ENCODE data around the gene OR7C1. TPM values are rescaled to one million over a fixed set of nuclear protein-coding genes. Genes with fewer than 3 reads are reported as not detected.
"Not testable (repeated sequence)": the region's sequence is repeated elsewhere in the genome, so short reads cannot be mapped to it uniquely, and the experiment has no call there.

The OR7C1 gene
- total RNA-seq, 4 donors from 2014 or later = under 0.01 TPM; not detected in 3

GRCh38 chr19:14768001-14768400, 67.0 kb downstream of the OR7C1 start:
- in situ Hi-C loops (cut with MboI; ENCODE audit: low pct_ligation_motif_present in 1 of 4, low pct_unique_long_range_greater_than_20kb in 1 of 4, low sequenced_read_pairs in 3 of 4) = loop anchor here in 2 of 4 donors (5.0 to 10.0 kb wide), 2 partner anchors 371 to 373 kb away; no protein-coding TSS in a partner anchor
- no peak for DNase-seq
- no peak overlapping the region for H3K27ac ChIP-seq
- no peak for TF ChIP-seq POLR2AphosphoS5 (IDR thresholded peaks at IDR 0.05)
- TF ChIP-seq POLR2A (IDR thresholded peaks at IDR 0.05) = no peak
- TF ChIP-seq EP300 (IDR thresholded peaks at IDR 0.05; ENCODE audit: low read depth) = no peak
- TF ChIP-seq, protein P1, sequence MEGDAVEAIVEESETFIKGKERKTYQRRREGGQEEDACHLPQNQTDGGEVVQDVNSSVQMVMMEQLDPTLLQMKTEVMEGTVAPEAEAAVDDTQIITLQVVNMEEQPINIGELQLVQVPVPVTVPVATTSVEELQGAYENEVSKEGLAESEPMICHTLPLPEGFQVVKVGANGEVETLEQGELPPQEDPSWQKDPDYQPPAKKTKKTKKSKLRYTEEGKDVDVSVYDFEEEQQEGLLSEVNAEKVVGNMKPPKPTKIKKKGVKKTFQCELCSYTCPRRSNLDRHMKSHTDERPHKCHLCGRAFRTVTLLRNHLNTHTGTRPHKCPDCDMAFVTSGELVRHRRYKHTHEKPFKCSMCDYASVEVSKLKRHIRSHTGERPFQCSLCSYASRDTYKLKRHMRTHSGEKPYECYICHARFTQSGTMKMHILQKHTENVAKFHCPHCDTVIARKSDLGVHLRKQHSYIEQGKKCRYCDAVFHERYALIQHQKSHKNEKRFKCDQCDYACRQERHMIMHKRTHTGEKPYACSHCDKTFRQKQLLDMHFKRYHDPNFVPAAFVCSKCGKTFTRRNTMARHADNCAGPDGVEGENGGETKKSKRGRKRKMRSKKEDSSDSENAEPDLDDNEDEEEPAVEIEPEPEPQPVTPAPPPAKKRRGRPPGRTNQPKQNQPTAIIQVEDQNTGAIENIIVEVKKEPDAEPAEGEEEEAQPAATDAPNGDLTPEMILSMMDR (IDR thresholded peaks at IDR 0.05) = no peak
- 82% methylated on average over 2 of the region's 2 CpGs; no CpG with 5 or more reads in 1 of the 2 donors for WGBS, 2 donors (ENCODE audit: low coverage in 1 of 2)
- no peaks in the 10 kb centered on the region for H3K27me3 ChIP-seq
- no peaks in the 10 kb centered on the region for H3K36me3 ChIP-seq
- intact Hi-C loops (cut with DNase I; ENCODE audit: low total_unique reads) = no loop called here
- no peaks in the 10 kb centered on the region for H3K4me1 ChIP-seq
- H3K9me3 ChIP-seq = no peaks in the 10 kb centered on the region
- H3K4me3 ChIP-seq = no peak overlapping the region

GRCh38 chr19:14767466-14767971, 67.5 kb downstream of the OR7C1 start:
- no peaks in the 10 kb centered on the region for H3K36me3 ChIP-seq
- in situ Hi-C loops (cut with MboI; ENCODE audit: low pct_ligation_motif_present in 1 of 4, low pct_unique_long_range_greater_than_20kb in 1 of 4, low sequenced_read_pairs in 3 of 4) (loop anchor here in 2 of 4 donors (5.0 to 10.0 kb wide), 2 partner anchors 370 to 373 kb away; no protein-coding TSS in a partner anchor), intact Hi-C loops (cut with DNase I; ENCODE audit: low total_unique reads) (no loop called here)
- TF ChIP-seq, protein P1 (IDR thresholded peaks at IDR 0.05) = no peak
- no peak for TF ChIP-seq POLR2A (IDR thresholded peaks at IDR 0.05)
- no peak for TF ChIP-seq POLR2AphosphoS5 (IDR thresholded peaks at IDR 0.05)
- no peak for TF ChIP-seq EP300 (IDR thresholded peaks at IDR 0.05; ENCODE audit: low read depth)
- no peak for DNase-seq
- no peaks in the 10 kb centered on the region for H3K4me1 ChIP-seq
- H3K27ac ChIP-seq = no peak overlapping the region
- 79% methylated on average over 2 of the region's 2 CpGs; no CpG with 5 or more reads in 1 of the 2 donors for WGBS, 2 donors (ENCODE audit: low coverage in 1 of 2)
- H3K27me3 ChIP-seq = no peaks in the 10 kb centered on the region
- H3K4me3 ChIP-seq = no peak overlapping the region
- H3K9me3 ChIP-seq = no peaks in the 10 kb centered on the region

DNA sequence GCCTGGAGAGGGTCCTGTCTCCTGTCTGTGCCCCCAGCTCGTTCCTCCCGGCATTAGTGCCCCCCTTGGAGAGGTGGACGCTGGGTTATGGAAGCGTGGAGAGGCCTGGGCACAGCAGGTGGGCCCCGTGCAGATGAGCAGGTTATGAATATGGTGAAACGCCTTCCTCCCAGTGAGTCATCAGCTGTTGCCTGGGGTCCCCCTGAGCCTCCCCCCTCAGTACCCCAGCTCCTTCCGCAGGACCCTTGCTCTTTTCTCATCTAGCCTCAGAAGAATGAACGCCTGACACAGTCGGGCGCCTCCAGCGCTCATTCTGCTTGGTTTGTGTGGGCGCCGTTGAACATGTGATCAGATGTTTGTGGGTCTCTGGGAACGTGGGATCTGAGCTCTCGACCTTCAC, 69.1 kb downstream of the OR7C1 start:
- DNase-seq; H3K9me3 ChIP-seq; H3K36me3 ChIP-seq; H3K4me1 ChIP-seq; H3K4me3 ChIP-seq; H3K27ac ChIP-seq; H3K27me3 ChIP-seq; intact Hi-C loops (cut with DNase I; ENCODE audit: low total_unique reads): not testable (repeated sequence)
- in situ Hi-C loops (cut with MboI; ENCODE audit: low pct_ligation_motif_present in 1 of 4, low pct_unique_long_range_greater_than_20kb in 1 of 4, low sequenced_read_pairs in 3 of 4) = loop anchor here in 2 of 4 donors (5.0 to 10.0 kb wide), 2 partner anchors 369 to 371 kb away; no protein-coding TSS in a partner anchor
- 78% methylated on average over 15 of the region's 15 CpGs; no CpG with 5 or more reads in 1 of the 2 donors for WGBS, 2 donors (ENCODE audit: low coverage in 1 of 2)

- in situ Hi-C loops (cut with MboI; ENCODE audit: low pct_ligation_motif_present in 1 of 4, low pct_unique_long_range_greater_than_20kb in 1 of 4, low sequenced_read_pairs in 3 of 4) = loop anchor here in 2 of 4 donors (5.0 to 10.0 kb wide), 2 partner anchors 368 to 371 kb away; no protein-coding TSS in a partner anchor
- H3K36me3 ChIP-seq; intact Hi-C loops (cut with DNase I; ENCODE audit: low total_unique reads); DNase-seq; H3K27me3 ChIP-seq; H3K4me3 ChIP-seq; H3K9me3 ChIP-seq; H3K27ac ChIP-seq; H3K4me1 ChIP-seq: not testable (repeated sequence)
- WGBS, 2 donors (ENCODE audit: low coverage in 1 of 2) = 91% methylated on average over 12 of the region's 18 CpGs; no CpG with 5 or more reads in 1 of the 2 donors
These were observed 69.6 kb downstream of the OR7C1 start for GRCh38 chr19:14765403-14765802.

DNA sequence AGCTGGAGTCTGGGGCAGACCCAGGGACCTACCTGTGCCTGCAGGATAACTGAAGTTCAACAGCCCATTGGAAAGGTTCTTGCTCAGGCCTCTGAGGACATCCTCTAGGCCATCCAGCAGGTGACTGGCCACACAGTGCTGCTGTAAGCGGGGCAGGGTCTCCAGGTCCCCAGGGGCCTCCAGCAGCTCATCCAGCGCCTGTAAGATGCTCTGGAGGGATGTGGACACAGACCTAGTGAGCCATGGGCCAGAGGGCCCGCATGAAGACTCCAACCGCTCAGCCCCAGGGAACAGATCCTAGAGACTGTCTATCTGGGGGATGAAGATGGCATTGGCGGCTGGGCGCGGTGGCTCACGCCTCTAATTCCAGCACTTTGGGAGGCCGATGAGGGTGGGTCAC, 70.6 kb downstream of the OR7C1 start:
- WGBS, 2 donors (ENCODE audit: low coverage in 1 of 2) = 80 to 85% methylated on average over 3 to 9 of the region's 9 CpGs

More for the DNA sequence above, 70.6 kb downstream of the OR7C1 start:
- Histone ChIP-seq H3K27me3 (no peaks in the 10 kb centered on the region), H3K4me3 (no peak overlapping the region), H3K4me1 (no peaks in the 10 kb centered on the region), H3K9me3 (no peaks in the 10 kb centered on the region), H3K36me3 (no peaks in the 10 kb centered on the region), H3K27ac (no peak overlapping the region)
- TF ChIP-seq, protein P1 (IDR thresholded peaks at IDR 0.05) = no peak
- TF ChIP-seq EP300 (IDR thresholded peaks at IDR 0.05; ENCODE audit: low read depth) (no peak), POLR2A (IDR thresholded peaks at IDR 0.05) (no peak), POLR2AphosphoS5 (IDR thresholded peaks at IDR 0.05) (no peak)
- in situ Hi-C loops (cut with MboI; ENCODE audit: low pct_ligation_motif_present in 1 of 4, low pct_unique_long_range_greater_than_20kb in 1 of 4, low sequenced_read_pairs in 3 of 4) = loop anchor here in 1 of 4 donors (10.0 kb wide), 1 partner anchor 370 kb away; no protein-coding TSS in a partner anchor
- intact Hi-C loops (cut with DNase I; ENCODE audit: low total_unique reads) = no loop called here
- no peak for DNase-seq
